MM.1S (cell line): ENCODE data around the gene TSPAN32.

Source experiments
- DNase-seq: peaks from one replicate; pipeline ENCODE4 v3.0.0-alpha.2; 2015
- H2AFZ ChIP-seq: fragments of 300-600 bp; sonication (generic); 2 replicates; pipeline ENCODE4 v1.6.0; 2016; ENCODE audit warnings: antibody characterized with exemption, low read length
- H3F3A ChIP-seq: fragments of 300-600 bp; sonication (generic); 2 replicates; pipeline ENCODE4 v1.6.1; 2016; ENCODE audit warnings: mild to moderate bottlenecking, antibody characterized with exemption, low read length, moderate library complexity, mixed read lengths; ENCODE audit not compliant: insufficient read depth
- H3K27ac ChIP-seq: fragments of 300-600 bp; sonication (generic); 2 replicates; pipeline ENCODE4 v1.5.1; 2016; ENCODE audit warnings: mild to moderate bottlenecking, low read length
- H3K27me3 ChIP-seq: fragments of 300-600 bp; sonication (generic); replicated peaks from 2 replicates; pipeline ENCODE4 v1.6.0; 2016; ENCODE audit warnings: low read length; ENCODE audit not compliant: insufficient read depth
- H3K36me3 ChIP-seq: fragments of 300-600 bp; sonication (generic); replicated peaks from 2 replicates; pipeline ENCODE4 v1.6.1; 2016; ENCODE audit warnings: mild to moderate bottlenecking, low read length, mixed read lengths; ENCODE audit not compliant: insufficient read depth
- H3K4me1 ChIP-seq: fragments of 300-600 bp; sonication (generic); 2 replicates; pipeline ENCODE4 v1.6.1; 2016; ENCODE audit warnings: low read length, mixed read lengths
- H3K4me2 ChIP-seq: fragments of 300-600 bp; sonication (generic); 2 replicates; pipeline ENCODE4 v1.6.0; 2016; ENCODE audit warnings: low read depth, low read length
- H3K4me3 ChIP-seq: fragments of 300-600 bp; sonication (generic); 2 replicates; pipeline ENCODE4 v1.5.1; 2016; ENCODE audit warnings: low read length, mixed read lengths
- H3K79me2 ChIP-seq: fragments of 300-600 bp; sonication (generic); 2 replicates; pipeline ENCODE4 v1.6.1; 2016; ENCODE audit warnings: mixed run types, low read length, mixed read lengths
- H3K9ac ChIP-seq: fragments of 300-600 bp; sonication (generic); 2 replicates; pipeline ENCODE4 v1.6.1; 2016; ENCODE audit warnings: low read length, mixed read lengths
- H3K9me2 ChIP-seq: fragments of 300-600 bp; sonication (generic); replicated peaks from 2 replicates; pipeline ENCODE4 v1.6.1; 2016; ENCODE audit warnings: mild to moderate bottlenecking, low read length, mixed read lengths; ENCODE audit not compliant: insufficient read depth
- H3K9me3 ChIP-seq: fragments of 300-600 bp; sonication (generic); replicated peaks from 2 replicates; pipeline ENCODE4 v1.6.1; 2016; ENCODE audit warnings: mild to moderate bottlenecking, low read length, mixed read lengths; ENCODE audit not compliant: insufficient read depth
- H4K20me1 ChIP-seq: fragments of 300-600 bp; sonication (generic); 2 replicates; pipeline ENCODE4 v1.6.1; 2016; ENCODE audit warnings: mild to moderate bottlenecking, low read length, moderate library complexity, mixed read lengths; ENCODE audit not compliant: insufficient read depth
- CTCF ChIP-seq: fragments of 300-600 bp; sonication (generic); IDR thresholded peaks from 2 replicates; pipeline ENCODE4 v1.5.1; 2016; ENCODE audit warnings: antibody characterized with exemption, low read length, mixed read lengths
- EZH2 ChIP-seq: fragments of 300-600 bp; sonication (generic); optimal IDR thresholded peaks from 2 replicates; pipeline ENCODE3; 2017; ENCODE audit warnings: low read depth, mild to moderate bottlenecking, antibody characterized with exemption, low read length, mixed read lengths
- EZH2phosphoT487 ChIP-seq: fragments of 300-600 bp; sonication (generic); IDR thresholded peaks from 2 replicates; pipeline ENCODE4 v1.6.1; 2018; ENCODE audit warnings: antibody characterized with exemption, low read length

Gene TSPAN32

GRCh38 chr11:2346014-2346413 is 44.2 kb downstream of the TSPAN32 start:
- no peak for DNase-seq
- Histone ChIP-seq H3F3A (no peaks in the 10 kb centered on the region), H3K4me3 (no peak overlapping the region), H3K4me1 (no peaks in the 10 kb centered on the region), H3K79me2 (no peaks in the 10 kb centered on the region), H3K4me2 (no peak overlapping the region), H3K27me3 (peaks cover 84% of the 10 kb centered on the region), H2AFZ (no peak overlapping the region), H3K36me3 (no peaks in the 10 kb centered on the region), H3K9me3 (no peaks in the 10 kb centered on the region), H3K9me2 (no peaks in the 10 kb centered on the region), H3K27ac (no peak overlapping the region), H3K9ac (no peak overlapping the region), H4K20me1 (no peaks in the 10 kb centered on the region)
- TF ChIP-seq CTCF = no peak
- TF ChIP-seq EZH2 = no peak
- no peak for TF ChIP-seq EZH2phosphoT487

DNA sequence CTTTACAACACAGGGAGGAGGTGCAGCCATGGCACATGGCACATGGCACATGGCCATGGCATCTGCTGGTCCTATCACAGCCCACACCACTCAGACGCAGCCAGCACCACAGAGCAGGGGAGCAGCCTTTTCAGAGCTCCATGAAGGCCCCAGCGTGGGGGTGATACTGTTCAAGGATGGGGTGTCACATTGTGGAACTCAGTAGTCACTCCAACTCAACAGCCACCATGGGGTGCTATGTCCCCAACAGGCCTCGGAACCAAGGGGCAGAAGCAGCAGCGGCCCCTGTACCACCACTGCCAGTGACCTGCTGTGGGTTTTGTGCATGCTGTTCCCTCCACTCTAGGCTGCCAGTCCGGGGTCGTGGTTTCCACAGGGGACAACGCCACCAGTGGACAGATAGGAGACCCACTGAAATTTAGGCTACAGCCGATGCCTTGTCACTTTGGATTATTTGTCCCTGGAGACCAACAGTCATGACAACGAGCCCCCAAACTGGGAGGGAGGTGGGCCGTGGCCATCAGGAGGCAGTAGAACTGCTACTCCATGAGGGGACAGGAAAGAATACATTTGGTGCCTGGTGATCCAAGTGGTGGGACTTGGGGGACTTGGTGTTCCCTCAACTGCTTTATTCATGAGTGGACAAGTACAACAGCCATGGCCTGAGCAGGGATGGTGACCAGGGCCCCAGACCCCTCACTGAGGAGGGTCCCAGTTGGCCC is 44.9 kb downstream of the TSPAN32 start:
- Histone ChIP-seq H4K20me1 (no peaks in the 10 kb centered on the region), H3K9ac (no peak overlapping the region), H3K27me3 (peaks cover 84% of the 10 kb centered on the region), H3K4me2 (no peak overlapping the region), H3K79me2 (no peaks in the 10 kb centered on the region), H3K4me1 (no peaks in the 10 kb centered on the region), H2AFZ (no peak overlapping the region), H3K27ac (no peak overlapping the region), H3F3A (no peaks in the 10 kb centered on the region), H3K36me3 (no peaks in the 10 kb centered on the region), H3K9me3 (no peaks in the 10 kb centered on the region), H3K4me3 (no peak overlapping the region), H3K9me2 (no peaks in the 10 kb centered on the region)
- TF ChIP-seq CTCF (no peak), EZH2 (no peak)
- no peak for DNase-seq

GRCh38 chr11:2347308-2347830 is 45.6 kb downstream of the TSPAN32 start:
- DNase-seq = no peak
- TF ChIP-seq EZH2phosphoT487 = no peak
- TF ChIP-seq EZH2 = no peak
- TF ChIP-seq CTCF = no peak

More at GRCh38 chr11:2347308-2347830, 45.6 kb downstream of the TSPAN32 start:
- Histone ChIP-seq H3K9ac (no peak overlapping the region), H3K27me3 (peaks cover 85% of the 10 kb centered on the region), H3K9me3 (no peaks in the 10 kb centered on the region), H3K4me2 (no peak overlapping the region), H3K79me2 (no peaks in the 10 kb centered on the region), H3K9me2 (no peaks in the 10 kb centered on the region), H3K36me3 (no peaks in the 10 kb centered on the region), H2AFZ (no peak overlapping the region), H4K20me1 (no peaks in the 10 kb centered on the region), H3F3A (no peaks in the 10 kb centered on the region), H3K27ac (no peak overlapping the region), H3K4me1 (no peaks in the 10 kb centered on the region), H3K4me3 (no peak overlapping the region)
